Measurements from ENCODE around the gene FAM107B.

DNA sequence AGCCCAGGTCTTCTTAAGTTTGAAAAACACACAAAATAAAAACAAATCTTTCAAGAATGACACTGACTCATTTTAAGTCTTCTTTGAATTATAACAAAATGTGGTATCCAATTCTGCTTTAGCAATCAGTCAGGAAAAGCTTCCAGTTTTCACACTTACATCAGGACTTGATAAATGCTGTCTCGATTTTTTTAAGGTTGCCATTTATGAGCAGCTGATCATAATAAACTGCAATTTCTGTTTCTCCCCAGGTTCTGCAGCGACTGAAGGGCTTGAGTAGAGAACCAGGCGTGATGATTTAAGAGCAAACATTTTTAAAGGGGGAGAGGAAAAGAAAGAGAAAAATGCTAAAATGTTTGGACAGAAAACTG, 71.1 kb downstream of the FAM107B start:
- TF ChIP-seq CTCF (conservative IDR thresholded peaks at IDR 0.05) (no peak), ZFX (IDR thresholded peaks at IDR 0.05) (no peak)
